GM06990 (cell line): ENCODE data around the gene OLIG2.

Experiments
- DNase-seq: peaks from one replicate; pipeline ENCODE4 v3.0.0-alpha.2; 2011; ENCODE audit not compliant: insufficient read length; ENCODE audit errors: extremely low read depth
- H3K27me3 ChIP-seq: replicated peaks from 2 replicates; pipeline ENCODE4 v1.6.0; 2011; ENCODE audit warnings: low read length; ENCODE audit not compliant: control insufficient read depth, insufficient read depth
- H3K36me3 ChIP-seq: 2 replicates; pipeline ENCODE4 v1.5.1; 2011; ENCODE audit warnings: low read length; ENCODE audit not compliant: control insufficient read depth, insufficient read depth
- H3K4me3 ChIP-seq: replicated peaks from 2 replicates; pipeline ENCODE4 v1.5.1; 2011; ENCODE audit warnings: low read depth, mild to moderate bottlenecking, control low read depth, low read length
- CTCF ChIP-seq: IDR thresholded peaks from 2 replicates; pipeline ENCODE4 v1.5.1; 2011; ENCODE audit warnings: low read length, control low read depth, mild to moderate bottlenecking, inconsistent platforms; ENCODE audit not compliant: insufficient read depth, poor library complexity, severe bottlenecking

Gene OLIG2

GRCh38 chr21:33041981-33042380, 16.2 kb downstream of the OLIG2 start:
- TF ChIP-seq CTCF, result no peak
- DNase-seq, result no peak
- Histone ChIP-seq H3K27me3 (no peaks in the 10 kb centered on the region; the same call in 1 of the 2 replicates), H3K4me3 (no peak overlapping the region), H3K36me3 (no peaks in the 10 kb centered on the region)

- DNase-seq, result no peak
- H3K36me3 ChIP-seq, result no peaks in the 10 kb centered on the region
- H3K27me3 ChIP-seq, result no peaks in the 10 kb centered on the region; the same call in 1 of the 2 replicates
- no peak for TF ChIP-seq CTCF
- H3K4me3 ChIP-seq, result no peak overlapping the region
Measured at GRCh38 chr21:33042812-33043211, 17.1 kb downstream of the OLIG2 start.

GRCh38 chr21:33046455-33046854, 20.7 kb downstream of the OLIG2 start:
- Histone ChIP-seq H3K36me3 (no peaks in the 10 kb centered on the region), H3K4me3 (no peak overlapping the region), H3K27me3 (no peaks in the 10 kb centered on the region; the same call in 1 of the 2 replicates)
- no peak for TF ChIP-seq CTCF
- DNase-seq, result no peak

- no peaks in the 10 kb centered on the region for H3K36me3 ChIP-seq
- DNase-seq, result no peak
- H3K27me3 ChIP-seq, result no peaks in the 10 kb centered on the region; the same call in 1 of the 2 replicates
- no peak for TF ChIP-seq CTCF
- no peak overlapping the region for H3K4me3 ChIP-seq
Measured at GRCh38 chr21:33047231-33047630, 21.5 kb downstream of the OLIG2 start.

GRCh38 chr21:33051925-33052324, 26.2 kb downstream of the OLIG2 start:
- DNase-seq, result no peak
- no peak for TF ChIP-seq CTCF
- Histone ChIP-seq H3K36me3 (no peaks in the 10 kb centered on the region), H3K27me3 (no peaks in the 10 kb centered on the region), H3K4me3 (no peak overlapping the region)

GRCh38 chr21:33053951-33054350, 28.2 kb downstream of the OLIG2 start:
- H3K27me3 ChIP-seq, result peaks cover 3% of the 10 kb centered on the region
- H3K36me3 ChIP-seq, result no peaks in the 10 kb centered on the region
- TF ChIP-seq CTCF, result no peak
- DNase-seq, result no peak
- no peak overlapping the region for H3K4me3 ChIP-seq
